GM18907 (cell line): ENCODE data around the gene TASOR2.

Source experiments
- ATAC-seq: cut with Tn5 transposase; IDR thresholded peaks from one replicate; pipeline ENCODE4 v1.9.1; 2021; ENCODE audit warnings: mild to moderate bottlenecking, moderate library complexity; ENCODE audit not compliant: unreplicated experiment

Gene TASOR2

GRCh38 chr10:5684318-5684970 lies at the start of gene TASOR2:
TSS of gene TASOR2 (plus strand) at chr10:5684838. CDS start at chr10:5720643, 35,805 bp downstream.
- peak; percentile 79 for ATAC-seq

GRCh38 chr10:5634918-5635317 lies 49.7 kb upstream of the TASOR2 start:
- ATAC-seq, result no peak

GRCh38 chr10:5638494-5638893 lies 46.1 kb upstream of the TASOR2 start:
- ATAC-seq, result no peak

GRCh38 chr10:5639066-5639465 lies 45.6 kb upstream of the TASOR2 start:
- ATAC-seq, result no peak

- no peak for ATAC-seq
Measured at GRCh38 chr10:5640036-5640435, 44.6 kb upstream of the TASOR2 start.

GRCh38 chr10:5640501-5640900 lies 44.1 kb upstream of the TASOR2 start:
- ATAC-seq, result no peak

GRCh38 chr10:5641501-5641900 lies 43.1 kb upstream of the TASOR2 start:
- no peak for ATAC-seq

- no peak for ATAC-seq
Measured at GRCh38 chr10:5643346-5644067, 41.1 kb upstream of the TASOR2 start.

GRCh38 chr10:5644930-5645329 lies 39.7 kb upstream of the TASOR2 start:
- ATAC-seq, result no peak

- no peak for ATAC-seq
Measured at GRCh38 chr10:5645375-5645774, 39.3 kb upstream of the TASOR2 start.

- no peak for ATAC-seq
Measured at GRCh38 chr10:5645944-5646617, 38.6 kb upstream of the TASOR2 start.

- ATAC-seq, result no peak
Measured at GRCh38 chr10:5647507-5648240, 37.0 kb upstream of the TASOR2 start.

GRCh38 chr10:5648494-5649457 lies 35.9 kb upstream of the TASOR2 start:
- ATAC-seq, result no peak

- no peak for ATAC-seq
Measured at GRCh38 chr10:5649746-5650145, 34.9 kb upstream of the TASOR2 start.

- no peak for ATAC-seq
Measured at GRCh38 chr10:5650664-5651387, 33.8 kb upstream of the TASOR2 start.

GRCh38 chr10:5651388-5651764 lies 33.3 kb upstream of the TASOR2 start:
- no peak for ATAC-seq

GRCh38 chr10:5652746-5653145 lies 31.9 kb upstream of the TASOR2 start:
- no peak for ATAC-seq

GRCh38 chr10:5654218-5654755 lies 30.4 kb upstream of the TASOR2 start:
- no peak for ATAC-seq

GRCh38 chr10:5655121-5655520 lies 29.5 kb upstream of the TASOR2 start:
- ATAC-seq, result no peak
